Measurements from ENCODE around the gene NFASC. TPM values are rescaled to one million over a fixed set of nuclear protein-coding genes. Genes with fewer than 3 reads are reported as not detected.

The NFASC gene
- total and polyA plus RNA-seq, 12 donors, result 4.8 to 76.7 (median 44.8) TPM

DNA sequence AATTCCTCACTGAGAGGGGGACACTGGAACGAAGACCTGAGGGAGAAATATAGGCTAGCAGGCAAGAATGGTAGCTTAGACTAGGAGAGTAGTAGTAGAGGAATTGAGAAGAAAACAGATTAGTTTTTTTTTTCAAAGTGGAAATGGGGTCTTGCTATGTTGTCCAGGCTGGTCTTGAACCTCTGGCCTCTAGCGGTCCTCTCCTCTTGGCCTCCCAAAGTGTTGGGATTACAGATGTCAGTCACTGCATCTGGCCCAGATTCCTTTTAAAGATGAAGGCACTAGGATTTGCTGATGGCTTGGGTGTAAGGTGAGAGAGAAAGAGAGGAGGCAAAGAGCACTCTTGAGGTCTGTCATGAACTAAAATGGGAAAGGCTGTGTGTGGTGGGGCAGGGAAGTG is 30.1 kb downstream of the NFASC start:
- no peaks in the 10 kb centered on the region for H3K36me3 ChIP-seq (replicated peaks in 1 of 2)
- no peaks in the 10 kb centered on the region for H3K9me3 ChIP-seq (replicated peaks in 1 of 3)
- no peak overlapping the region for H3K27ac ChIP-seq
- intact Hi-C loops (cut with DNase I), result no loop called here
- no peak for TF ChIP-seq POLR2A (IDR thresholded peaks at IDR 0.05)
- TF ChIP-seq, protein P1, sequence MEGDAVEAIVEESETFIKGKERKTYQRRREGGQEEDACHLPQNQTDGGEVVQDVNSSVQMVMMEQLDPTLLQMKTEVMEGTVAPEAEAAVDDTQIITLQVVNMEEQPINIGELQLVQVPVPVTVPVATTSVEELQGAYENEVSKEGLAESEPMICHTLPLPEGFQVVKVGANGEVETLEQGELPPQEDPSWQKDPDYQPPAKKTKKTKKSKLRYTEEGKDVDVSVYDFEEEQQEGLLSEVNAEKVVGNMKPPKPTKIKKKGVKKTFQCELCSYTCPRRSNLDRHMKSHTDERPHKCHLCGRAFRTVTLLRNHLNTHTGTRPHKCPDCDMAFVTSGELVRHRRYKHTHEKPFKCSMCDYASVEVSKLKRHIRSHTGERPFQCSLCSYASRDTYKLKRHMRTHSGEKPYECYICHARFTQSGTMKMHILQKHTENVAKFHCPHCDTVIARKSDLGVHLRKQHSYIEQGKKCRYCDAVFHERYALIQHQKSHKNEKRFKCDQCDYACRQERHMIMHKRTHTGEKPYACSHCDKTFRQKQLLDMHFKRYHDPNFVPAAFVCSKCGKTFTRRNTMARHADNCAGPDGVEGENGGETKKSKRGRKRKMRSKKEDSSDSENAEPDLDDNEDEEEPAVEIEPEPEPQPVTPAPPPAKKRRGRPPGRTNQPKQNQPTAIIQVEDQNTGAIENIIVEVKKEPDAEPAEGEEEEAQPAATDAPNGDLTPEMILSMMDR (IDR thresholded peaks at IDR 0.05), result no peak
- H3K4me3 ChIP-seq, result no peak overlapping the region
- WGBS, 4 donors, result 84 to 91% (median 87%) methylated on average over 2 of the region's 2 CpGs
- no peak for DNase-seq
- no peaks in the 10 kb centered on the region for H3K27me3 ChIP-seq
- no peaks in the 10 kb centered on the region for H3K4me1 ChIP-seq (replicated peaks in 1 of 2)

DNA sequence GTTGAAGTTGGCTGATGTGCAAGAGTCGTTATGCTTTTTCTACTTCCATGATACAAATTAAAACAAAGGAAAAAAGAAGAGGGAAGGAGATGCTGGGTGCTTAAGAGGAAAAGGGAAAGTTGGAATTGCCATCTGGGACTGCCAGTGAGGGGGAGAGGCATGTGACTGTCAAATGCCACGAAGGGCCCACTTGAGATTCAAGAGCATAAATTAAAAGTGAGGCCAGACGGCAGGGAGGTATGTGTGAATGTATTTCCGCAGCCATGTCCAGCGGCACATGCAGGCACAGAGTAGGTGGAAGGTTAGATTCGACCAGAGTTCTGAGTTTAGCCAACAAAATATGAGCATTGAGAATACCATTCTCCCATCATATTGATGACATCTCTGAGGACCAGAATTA is 32.0 kb downstream of the NFASC start:
- DNase-seq, result no peak
- TF ChIP-seq POLR2A (IDR thresholded peaks at IDR 0.05), result no peak
- TF ChIP-seq, protein P1 (IDR thresholded peaks at IDR 0.05), result no peak
- intact Hi-C loops (cut with DNase I), result no loop called here

DNA sequence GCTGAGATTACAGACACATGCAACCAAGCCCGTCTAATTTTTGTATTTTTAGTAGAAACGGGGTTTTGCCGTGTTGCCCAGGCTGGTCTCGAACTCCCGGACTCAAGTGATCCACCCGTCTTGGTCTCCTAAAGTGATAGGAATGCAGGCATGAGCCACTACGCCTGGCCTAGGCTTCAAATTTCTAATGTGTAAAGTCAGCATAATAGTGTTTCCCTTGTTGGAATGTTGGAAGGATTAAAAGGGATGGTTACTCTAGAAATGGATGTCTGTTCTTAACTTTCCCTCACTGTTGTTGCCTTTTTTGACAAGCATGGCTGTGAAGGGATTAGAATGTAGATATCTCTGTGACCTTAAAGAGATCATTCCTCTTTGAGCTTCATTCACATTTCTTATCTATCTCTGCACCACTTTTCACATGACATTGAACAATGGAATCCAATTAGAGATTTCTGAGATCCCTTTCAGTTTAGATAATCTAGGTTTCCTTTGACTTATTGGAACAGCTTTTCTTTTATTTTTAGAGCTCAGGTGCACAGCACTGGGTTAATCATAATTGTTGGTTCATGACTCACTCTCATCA is 33.7 kb downstream of the NFASC start:
- H3K4me3 ChIP-seq, result no peak overlapping the region
- H3K9me3 ChIP-seq (replicated peaks in 1 of 3), result no peaks in the 10 kb centered on the region
- no peaks in the 10 kb centered on the region for H3K27me3 ChIP-seq
- intact Hi-C loops (cut with DNase I), result no loop called here
- H3K27ac ChIP-seq, result no peak overlapping the region
- TF ChIP-seq, protein P1 (IDR thresholded peaks at IDR 0.05), result no peak
- TF ChIP-seq POLR2A (IDR thresholded peaks at IDR 0.05), result no peak
- H3K4me1 ChIP-seq (replicated peaks in 1 of 2), result no peaks in the 10 kb centered on the region
- DNase-seq, result no peak
- H3K36me3 ChIP-seq (replicated peaks in 1 of 2), result no peaks in the 10 kb centered on the region
- 80 to 91% (median 87%) methylated on average over 7 of the region's 7 CpGs for WGBS, 4 donors

More for the DNA sequence above, 32.0 kb downstream of the NFASC start:
- Histone ChIP-seq H3K4me3 (no peak overlapping the region), H3K27ac (no peak overlapping the region), H3K4me1 (replicated peaks in 1 of 2) (no peaks in the 10 kb centered on the region), H3K9me3 (replicated peaks in 1 of 3) (no peaks in the 10 kb centered on the region), H3K36me3 (replicated peaks in 1 of 2) (no peaks in the 10 kb centered on the region), H3K27me3 (no peaks in the 10 kb centered on the region)
- WGBS, 4 donors, result 81 to 85% (median 84%) methylated on average over 6 of the region's 6 CpGs

DNA sequence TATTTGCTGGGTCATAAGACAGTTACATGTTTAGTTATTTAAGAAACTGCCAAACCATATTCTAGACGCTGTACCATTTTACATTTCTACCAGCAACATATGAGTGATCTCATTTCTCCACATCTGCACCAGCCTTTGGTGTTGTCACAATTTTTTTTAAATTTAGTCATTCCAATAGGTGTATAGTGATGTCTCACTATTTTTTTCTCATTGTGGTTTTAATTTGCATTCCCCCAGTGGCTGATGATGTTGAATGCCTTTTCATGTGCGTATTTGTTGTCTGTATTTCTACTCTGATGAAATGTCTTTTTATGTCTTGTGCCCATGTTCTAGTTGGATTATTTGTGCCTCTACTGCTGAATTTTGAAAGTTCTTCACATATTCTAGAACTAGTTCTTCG is 38.4 kb downstream of the NFASC start:
- H3K27me3 ChIP-seq, result no peaks in the 10 kb centered on the region
- no peak overlapping the region for H3K27ac ChIP-seq
- intact Hi-C loops (cut with DNase I), result no loop called here
- H3K9me3 ChIP-seq (replicated peaks in 1 of 3), result no peaks in the 10 kb centered on the region
- TF ChIP-seq POLR2A (IDR thresholded peaks at IDR 0.05), result no peak
- TF ChIP-seq, protein P1 (IDR thresholded peaks at IDR 0.05), result no peak
- no peak for DNase-seq
- H3K36me3 ChIP-seq (replicated peaks in 1 of 2), result no peaks in the 10 kb centered on the region
- WGBS, 4 donors, result 86 to 92% (median 88%) methylated on average over 3 of the region's 3 CpGs
- H3K4me1 ChIP-seq (replicated peaks in 1 of 2), result no peaks in the 10 kb centered on the region
- H3K4me3 ChIP-seq, result no peak overlapping the region

Data from adrenal gland (tissue), 12 donors.